Stimulated activated naive CD4-positive, alpha-beta T cell (primary cell): Measurements from ENCODE around the gene GRIN2A.

Source experiments
- DNase-seq, 6 experiments: peaks; one replicate each; lab custom pipeline; 2025; lab: John Stamatoyannopoulos, UW

Gene GRIN2A

DNA sequence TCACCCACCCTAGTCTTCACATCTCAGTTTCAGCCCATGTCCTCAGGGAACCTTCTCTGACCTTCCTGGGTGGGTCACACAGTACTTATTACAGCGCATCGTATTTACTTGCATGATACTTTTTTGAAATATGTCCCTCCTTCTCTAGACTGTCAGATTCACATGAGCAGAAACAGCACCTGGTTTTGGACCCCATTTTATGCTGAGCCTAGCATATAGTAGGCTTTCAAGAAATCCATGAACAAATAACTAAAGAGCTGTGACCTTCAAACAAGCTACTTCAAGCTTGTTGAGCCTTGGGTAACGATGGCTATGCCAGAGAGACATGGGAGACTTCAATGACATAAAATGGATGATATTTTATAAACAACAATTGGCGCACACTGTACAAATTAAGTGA, 150.3 kb downstream of the GRIN2A start:
- no peak for DNase-seq

DNA sequence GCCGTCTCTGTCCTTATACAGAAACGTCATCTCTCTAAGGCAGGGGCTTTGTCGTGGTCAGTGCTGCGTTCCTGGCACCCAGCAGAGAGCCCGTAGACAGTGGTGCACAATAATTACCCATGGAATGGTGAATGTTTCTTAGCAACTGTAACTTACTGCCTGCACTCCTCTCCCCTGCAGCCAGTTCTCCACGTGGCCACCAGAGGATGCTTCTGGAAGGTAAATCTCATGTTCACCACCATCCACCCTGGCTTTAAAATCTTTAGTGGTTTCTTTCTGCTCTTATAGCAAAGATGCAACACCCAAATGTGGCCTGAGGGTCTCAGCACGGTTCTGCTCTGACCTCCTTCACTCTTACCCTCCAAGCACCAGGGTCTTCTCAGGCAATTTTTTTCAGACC, 150.8 kb downstream of the GRIN2A start:
- no peak for DNase-seq

DNA sequence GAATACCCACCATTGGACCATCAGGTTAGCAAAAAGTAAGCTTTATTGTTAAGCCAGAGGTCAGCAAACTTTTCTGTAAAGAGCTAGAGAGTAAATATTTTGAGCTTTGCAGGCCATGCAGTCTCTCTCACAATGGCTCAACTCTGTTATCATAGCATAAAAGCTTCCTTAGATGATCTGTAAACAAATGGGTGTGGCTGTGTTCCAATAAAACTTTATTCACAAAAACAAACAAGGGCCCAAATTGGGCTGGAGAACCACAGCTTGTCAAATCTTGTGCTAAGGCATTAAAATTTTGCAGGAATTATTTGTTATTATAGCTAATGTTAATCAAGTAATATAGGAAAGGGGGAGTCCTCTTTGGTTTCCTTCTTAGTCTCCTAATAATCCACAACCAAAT, 153.6 kb downstream of the GRIN2A start:
- no peak for DNase-seq

DNA sequence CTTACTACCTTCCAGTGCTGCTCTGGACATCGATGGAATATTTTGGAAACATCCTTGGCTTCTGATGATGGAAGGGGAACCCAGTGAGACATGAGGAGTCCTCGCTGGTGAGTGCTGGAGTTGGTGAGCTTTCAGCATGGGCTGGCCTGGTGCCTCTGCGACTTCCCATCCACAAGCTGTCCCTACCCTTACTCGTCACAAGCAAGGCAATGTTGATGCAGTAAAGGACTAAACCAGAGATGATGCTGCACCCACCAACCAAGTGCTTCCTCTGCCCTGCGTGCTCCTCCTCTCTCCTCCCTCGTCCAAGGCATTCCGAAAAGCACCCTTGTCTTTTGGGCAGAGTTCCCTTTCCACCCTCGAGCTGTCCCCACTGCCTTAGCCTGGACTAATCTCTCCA, 154.7 kb downstream of the GRIN2A start:
- no peak for DNase-seq

DNA sequence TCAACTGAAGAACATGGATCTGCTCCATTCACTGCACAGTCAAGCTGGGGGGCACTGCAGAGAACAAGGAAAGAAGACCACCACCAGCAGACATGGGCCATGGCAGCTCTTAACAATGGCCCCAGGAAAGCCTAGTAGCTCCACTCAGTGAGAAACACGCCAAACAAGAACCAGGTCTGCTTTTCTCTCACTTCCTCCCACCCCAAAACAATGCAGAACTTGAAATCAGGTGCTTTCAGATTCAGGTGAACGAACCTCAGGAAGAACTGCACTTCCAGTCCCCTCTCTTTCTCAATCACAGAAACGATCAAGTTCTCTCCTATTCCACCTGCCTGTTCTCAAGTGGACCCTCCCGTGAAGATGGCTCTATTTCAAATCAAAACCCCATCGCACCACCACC, 155.6 kb downstream of the GRIN2A start:
- no peak for DNase-seq

DNA sequence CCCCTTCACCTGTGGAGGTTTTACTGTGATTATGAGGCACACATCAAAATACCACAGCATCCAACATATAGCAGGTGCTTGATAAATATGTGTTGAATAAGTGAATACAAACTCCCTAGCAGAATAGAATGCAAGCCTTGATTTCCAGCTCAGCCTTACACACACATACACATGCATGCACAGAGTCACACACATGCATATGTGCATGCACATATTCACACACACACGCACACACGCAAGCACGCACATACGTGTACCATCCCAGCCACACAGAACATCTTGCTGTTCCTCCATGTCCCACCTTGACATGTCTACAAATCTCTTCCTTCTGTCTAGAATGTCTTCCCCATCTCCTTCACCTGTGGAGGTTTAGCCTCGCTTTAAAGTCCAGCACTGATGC, 160.1 kb downstream of the GRIN2A start:
- DNase-seq, result no peak

DNA sequence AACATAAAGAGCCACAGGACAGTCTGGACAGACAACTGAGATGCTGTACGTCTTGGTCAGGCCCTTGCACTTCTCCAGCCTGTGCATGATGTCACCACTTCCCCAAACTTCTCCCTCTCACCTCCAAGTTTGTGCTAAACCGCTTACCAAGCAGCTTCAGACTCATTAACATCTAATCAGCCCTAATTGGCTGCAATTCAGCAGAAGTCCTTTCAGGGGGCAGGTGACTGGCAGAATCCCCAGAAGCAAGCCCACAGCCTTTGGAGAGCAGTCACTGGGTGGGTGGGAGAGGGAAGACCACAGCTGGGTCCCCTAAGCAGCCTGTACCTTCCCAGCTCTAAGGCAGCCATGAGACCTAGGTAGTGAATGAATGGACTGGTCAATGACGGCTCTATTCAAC, 161.4 kb downstream of the GRIN2A start:
- no peak for DNase-seq

DNA sequence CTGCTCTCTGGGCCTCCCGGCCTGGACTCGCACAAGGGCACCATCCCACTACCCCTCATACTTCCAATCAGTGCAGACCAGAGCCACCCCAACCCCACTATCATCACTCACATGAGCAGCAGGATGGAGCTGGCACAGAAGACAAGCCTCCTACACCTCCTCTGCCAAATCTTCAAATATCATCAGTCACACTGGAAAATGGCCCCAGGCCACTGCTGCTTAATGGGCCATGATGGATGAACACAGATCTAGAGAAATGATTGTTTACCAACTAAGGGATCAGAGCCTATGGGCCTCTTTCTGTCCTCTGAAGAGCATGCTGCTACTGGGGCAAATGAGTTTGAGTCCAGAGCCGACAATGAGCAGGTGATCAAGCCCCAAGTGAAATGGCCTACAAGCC, 165.5 kb downstream of the GRIN2A start:
- no peak for DNase-seq

DNA sequence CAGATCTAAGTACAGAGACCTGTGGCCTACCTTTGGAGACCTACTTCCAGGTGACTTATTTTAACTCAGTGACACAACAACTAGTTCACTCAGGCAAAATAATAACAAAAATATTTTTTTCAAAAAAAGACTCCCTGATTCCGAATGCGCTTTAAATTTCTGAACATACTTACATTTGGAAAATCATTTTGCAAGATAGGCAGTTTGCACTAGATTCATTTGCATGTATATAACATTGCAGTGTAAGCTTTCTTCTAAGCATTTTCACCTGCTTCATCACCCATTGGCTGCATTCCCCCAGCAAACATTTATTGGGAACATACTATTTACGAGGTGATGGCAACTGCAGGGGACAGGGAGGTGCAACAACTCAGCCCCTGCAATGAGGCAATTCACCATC, 166.8 kb downstream of the GRIN2A start:
- no peak for DNase-seq

DNA sequence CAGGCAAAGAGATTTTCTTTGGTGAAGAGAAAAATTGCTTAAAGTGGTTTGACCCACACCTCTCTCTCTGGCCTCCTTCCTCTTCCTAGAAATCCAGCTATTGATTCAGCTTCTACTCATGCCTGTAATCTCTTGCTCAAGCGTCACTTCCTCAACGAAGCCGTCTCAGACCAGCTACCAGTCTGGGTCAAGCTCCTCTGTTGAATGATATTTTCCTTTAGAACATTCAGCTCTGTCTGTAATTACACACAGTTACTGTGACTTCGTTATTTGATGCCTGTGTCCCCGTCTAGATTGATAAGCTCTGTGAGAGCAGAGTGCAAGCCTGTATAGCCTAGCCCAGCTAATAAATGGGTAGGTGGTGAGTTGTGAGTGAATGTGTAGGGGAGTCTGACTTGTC, 168.5 kb downstream of the GRIN2A start:
- no peak for DNase-seq

DNA sequence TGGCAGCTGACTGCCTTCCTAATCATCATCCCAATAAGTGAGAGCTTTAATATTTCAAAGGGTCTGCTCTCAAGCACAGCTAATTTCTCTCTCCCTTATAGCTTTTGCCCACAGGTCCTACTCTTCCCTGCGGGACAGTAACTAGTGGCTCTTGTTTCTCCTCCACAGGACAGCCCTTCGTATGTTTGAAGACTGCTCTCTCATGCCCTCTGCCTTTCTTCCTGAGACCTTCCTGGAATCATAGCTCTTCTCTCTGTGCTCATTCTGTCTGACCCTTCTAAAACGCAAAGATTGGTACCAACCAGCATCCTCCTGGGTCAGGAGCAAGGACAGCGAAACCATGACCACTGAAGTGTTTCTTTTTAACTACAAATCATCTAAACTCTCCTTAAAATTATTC, 168.9 kb downstream of the GRIN2A start:
- no peak for DNase-seq

DNA sequence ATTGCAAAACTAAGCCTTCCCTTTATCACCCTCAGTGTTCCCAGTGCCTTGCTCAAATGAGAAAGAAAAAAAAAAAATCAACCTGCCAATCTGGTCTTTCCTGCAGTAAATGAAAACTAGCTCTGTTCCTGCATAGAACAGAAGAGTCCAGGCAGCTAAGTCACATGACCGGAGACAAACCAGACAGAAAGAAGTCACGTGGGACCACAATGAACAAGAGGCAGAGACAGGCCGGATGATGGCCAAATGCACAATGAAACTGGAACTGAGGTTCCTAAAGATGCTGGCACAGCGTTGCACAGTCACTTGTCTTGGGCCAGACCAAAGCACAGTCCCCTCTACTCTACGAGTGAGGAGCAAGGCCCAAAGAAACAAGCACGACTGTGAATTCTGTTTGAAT, 172.5 kb downstream of the GRIN2A start:
- DNase-seq, result no peak

DNA sequence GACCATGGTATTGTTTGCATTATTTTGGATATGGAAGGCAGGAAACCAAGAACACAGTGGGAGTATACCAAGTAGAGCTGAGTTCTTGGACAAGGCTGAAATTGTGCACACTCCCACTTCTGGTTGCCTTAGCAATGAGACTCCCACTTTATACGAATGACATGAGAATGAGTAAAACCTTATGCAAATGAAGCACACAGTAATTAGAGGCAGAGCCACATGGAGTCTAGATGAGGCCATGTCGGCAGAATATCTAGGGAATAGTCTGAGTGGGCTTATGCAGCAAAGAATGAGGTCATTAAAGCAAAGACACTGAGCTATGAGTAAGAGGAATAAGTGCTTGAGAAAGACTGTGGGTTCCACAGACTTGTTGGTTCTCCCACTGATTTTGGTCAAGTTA, 178.7 kb downstream of the GRIN2A start:
- DNase-seq, result no peak

DNA sequence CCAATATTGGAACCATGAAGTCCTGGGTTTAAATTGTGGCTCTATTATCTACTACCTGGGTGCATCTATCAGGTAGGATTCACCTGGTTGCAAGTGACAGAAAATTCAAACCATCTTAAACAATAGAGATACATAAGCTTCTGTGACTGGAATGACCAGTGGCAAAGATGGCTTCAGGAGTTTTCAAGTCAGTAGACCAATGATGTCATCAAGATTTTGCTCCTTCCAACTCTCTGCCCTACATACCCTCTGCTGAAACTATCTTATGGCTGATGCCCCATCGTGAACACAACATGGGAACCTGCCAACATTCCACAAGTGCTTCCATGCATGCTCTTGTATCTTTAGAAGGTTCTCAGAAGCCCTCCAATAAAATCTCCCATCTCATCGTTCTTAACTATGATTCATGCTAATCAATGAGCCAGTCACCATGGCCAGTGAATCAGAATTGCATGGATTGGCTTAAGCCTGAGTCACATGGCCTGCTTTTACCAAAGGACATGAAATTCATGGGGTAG, 180.9 kb downstream of the GRIN2A start:
- DNase-seq, result no peak

DNA sequence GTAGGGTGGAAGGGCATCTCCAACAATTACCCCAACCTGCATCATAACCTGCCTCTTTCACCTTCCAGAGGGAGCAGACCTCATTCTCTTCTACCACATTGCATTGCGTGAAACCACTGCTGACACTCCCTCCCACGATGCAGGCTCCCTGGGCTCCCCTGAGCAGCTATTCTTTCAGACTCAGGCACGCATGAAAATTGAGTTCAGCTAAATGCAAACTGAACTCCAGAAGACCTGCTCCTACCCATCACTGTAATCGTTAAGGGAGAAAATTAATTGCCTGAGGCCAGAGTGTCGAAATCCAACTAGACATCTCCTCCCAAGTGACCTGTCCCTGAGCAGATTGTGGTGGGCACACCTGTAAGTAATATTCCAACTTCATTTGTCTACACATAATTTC, 186.0 kb downstream of the GRIN2A start:
- DNase-seq, result no peak

DNA sequence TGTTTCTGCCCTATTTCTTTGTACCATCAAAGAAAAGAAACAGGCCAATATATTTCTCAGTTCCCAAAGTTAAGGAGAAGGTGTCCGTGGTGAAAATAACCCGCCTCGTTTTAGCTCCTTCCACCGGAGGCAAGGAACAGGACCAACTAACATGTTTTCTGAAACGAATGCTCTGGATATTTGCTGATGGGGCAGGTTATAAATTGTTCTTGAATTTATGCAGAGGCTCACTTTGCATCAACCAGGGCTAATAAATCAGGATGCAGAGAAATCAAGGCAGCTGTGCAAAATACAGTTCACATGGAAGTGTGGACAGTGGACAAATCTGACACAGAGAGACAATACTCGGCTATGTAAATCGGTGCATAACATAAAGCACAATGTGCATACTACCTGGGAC, 189.8 kb downstream of the GRIN2A start:
- no peak for DNase-seq

DNA sequence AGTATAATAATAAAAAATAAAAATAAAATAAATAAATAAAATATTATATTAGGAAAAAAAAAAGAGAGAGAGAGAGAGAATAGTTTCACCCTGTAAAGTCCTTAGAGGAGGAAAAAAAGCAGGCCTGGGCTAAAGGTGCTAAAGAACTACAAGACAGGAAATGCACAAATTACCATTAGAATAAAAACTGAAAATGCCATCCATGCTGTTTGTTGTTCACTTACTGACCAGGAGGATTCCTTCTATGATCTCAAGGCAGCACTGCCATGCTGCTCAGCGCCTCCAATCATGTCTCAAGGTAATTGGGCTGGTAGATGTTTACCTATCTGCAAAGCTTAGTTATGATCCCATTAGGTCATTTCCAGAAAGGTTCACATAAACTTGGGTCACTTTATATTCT, 201.2 kb downstream of the GRIN2A start:
- DNase-seq, result no peak

DNA sequence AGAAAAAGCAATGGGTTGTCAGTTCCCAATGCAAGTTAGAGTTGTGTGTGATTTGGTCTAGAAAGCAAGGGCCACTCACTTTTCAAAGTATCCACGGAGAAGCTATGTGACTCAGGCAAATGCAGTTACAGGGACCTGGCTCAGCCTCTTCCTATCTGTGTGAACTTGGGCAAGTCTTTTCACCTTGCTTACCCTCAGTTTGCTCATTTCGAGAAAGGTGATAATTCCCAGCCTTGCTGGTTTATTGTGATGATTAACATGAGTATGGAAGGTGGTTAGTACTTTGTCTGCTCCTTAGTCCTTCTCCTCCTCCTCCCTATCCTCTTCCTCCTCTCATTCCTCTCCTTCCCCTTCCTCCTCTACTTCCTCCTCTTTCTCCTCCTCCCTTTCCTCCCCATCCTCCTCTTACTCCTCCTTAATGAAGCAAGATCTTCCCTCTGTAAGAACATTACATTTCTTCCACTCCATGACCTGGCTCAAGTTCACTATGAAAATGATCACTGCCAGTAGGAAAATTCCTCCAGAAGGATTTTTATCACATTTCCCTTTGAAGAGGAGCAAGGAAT, 204.0 kb downstream of the GRIN2A start:
- DNase-seq, result no peak

DNA sequence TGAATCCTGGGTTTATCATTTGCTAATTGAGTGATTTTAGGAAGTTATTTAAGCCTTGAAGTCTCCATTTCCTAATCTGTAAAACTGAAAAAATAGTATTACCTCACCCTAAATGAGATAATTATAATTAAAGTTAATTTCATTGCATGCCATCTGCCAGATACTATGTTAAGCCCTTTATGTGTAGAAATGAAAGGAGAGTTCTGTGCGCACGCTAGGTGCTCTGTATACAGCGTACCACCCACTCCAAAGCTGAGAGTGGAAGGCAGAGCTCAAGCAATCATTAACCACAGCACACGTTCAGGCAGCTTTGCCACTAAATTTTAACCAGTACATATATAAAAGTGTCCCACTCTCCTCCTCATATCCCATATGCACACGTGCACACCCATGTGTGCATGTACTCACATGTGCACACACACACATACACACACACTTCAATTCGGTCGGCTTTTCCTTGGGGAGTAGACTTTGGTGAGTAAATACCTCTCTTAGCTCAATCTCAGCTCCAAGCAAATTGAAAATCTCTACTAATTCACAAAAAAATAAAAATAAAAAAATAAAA, 204.8 kb downstream of the GRIN2A start:
- no peak for DNase-seq

DNA sequence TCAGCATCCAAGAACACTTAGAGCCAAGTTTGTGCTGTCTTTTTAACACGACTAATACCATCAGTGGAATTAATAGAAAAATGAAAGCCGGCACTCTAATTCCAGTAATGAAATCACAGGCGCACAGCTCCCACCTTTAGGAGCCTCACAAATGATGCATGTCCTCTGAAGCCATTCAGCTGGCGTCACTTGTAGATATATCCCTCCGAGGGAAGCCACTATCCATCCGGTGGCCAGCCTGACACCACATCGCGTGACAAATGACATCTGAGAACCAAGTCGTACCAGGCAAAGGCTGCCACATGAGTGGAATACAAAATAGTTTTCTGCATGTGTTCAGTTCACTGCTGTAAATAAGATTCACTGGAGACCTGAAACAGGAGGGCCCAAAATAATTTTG, 205.6 kb downstream of the GRIN2A start:
- no peak for DNase-seq

DNA sequence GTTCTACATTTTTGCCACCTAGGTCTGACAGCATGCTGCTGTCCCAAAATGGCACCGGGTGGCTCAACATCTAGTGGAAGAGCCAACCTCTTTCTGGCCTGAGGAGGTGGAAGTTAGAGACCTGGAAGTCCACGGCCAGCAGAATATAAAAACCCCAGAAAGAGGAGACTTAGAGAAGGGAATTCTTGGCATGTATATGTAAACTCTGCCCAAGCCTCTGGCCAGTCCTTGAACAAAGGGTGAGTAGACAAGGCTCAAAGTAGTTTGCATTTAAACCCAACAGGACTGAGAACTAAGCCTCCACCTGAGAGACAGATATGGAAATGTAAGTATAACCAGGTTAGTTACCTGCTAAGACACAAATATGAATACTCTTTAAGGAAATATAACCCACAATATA, 210.3 kb downstream of the GRIN2A start:
- DNase-seq, result no peak

DNA sequence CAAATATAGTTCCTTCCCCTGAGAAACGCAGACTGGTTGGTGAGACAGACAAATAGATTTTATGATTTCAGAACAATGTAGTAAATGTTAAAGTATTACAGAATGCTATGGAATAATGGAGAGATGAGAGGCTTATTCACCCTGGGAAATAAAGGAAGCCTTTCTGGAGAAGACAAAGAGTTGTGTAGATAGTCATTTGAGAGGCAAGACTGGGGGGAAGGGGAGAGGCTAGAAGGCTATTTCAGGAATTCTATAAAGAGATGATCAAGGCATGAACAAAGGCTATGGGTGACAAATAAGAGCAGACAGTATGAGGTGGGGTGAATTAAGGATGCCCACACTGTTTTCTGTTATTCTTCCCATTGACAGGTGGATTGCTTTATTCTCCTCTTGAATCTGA, 211.4 kb downstream of the GRIN2A start:
- DNase-seq, result no peak

DNA sequence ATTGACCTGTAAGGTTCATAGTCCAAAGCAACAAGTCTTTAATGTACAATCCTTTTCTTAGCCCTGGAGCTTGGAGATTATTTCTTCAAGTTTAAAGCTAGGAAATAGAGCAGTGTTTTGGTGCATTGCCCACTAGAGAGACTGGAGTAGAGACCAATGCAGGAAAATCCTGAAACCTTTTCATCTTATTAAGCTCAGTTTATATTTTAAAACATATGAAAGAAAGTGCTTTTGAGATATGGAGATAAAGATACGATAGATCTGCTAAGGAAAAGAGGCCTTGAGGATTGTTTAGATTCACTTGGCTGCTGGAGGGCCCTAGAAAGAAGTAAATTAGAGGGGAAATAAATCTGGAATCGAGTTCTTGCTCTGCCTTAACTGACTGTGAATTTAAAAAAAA, 212.0 kb downstream of the GRIN2A start:
- no peak for DNase-seq

DNA sequence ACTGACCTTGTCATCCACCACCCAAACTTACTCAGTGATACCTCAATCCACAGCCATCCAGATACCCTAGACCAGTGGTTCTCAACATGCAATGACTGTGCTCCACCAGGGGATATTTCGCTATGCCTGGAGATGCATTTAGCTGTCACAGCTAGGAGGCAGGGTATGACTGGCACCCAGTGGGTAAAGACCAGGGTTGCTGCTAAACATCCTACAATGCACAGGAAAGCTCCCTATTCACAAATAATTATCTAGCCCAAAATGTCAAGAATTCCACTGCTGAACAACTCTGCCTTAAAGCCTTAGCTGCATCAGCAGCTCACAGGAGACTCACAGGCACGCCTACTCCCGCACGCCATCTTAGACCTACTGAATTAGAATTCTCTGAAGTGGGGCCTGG, 212.6 kb downstream of the GRIN2A start:
- DNase-seq, result no peak
